GM13976 (cell line): ENCODE results near the gene ABHD14A.

Experiments used
- DNase-seq: peaks from one replicate; pipeline ENCODE4 v3.0.0; 2012; ENCODE audit warnings: low spot score
- CTCF ChIP-seq: IDR thresholded peaks from 2 replicates; pipeline ENCODE4 v1.5.1; 2012; ENCODE audit warnings: borderline replicate concordance, mild to moderate bottlenecking; ENCODE audit not compliant: insufficient read depth; ENCODE audit errors: extremely low read depth, missing control alignments, control extremely low read depth
- in situ Hi-C: fragments of 300-500 bp; cut with MboI; formaldehyde crosslinking; loops from one replicate; pipeline ENCODE4 v1.12.0; 2022; ENCODE audit warnings: low sequenced_read_pairs, mixed read lengths, inconsistent platforms; ENCODE audit not compliant: unreplicated experiment

The ABHD14A gene

GRCh38 chr3:52025453-52025852 is 50.6 kb downstream of the ABHD14A start:
- in situ Hi-C loops, result no loop called here
- no peak for DNase-seq

GRCh38 chr3:52026041-52026440 is 51.2 kb downstream of the ABHD14A start:
- no peak for DNase-seq
- TF ChIP-seq CTCF, result no peak
- in situ Hi-C loops, result no loop called here

More at GRCh38 chr3:52025453-52025852, 50.6 kb downstream of the ABHD14A start:
- TF ChIP-seq CTCF, result no peak

GRCh38 chr3:52028572-52028971 is 53.7 kb downstream of the ABHD14A start:
- DNase-seq, result no peak
- no peak for TF ChIP-seq CTCF
- in situ Hi-C loops, result no loop called here

- in situ Hi-C loops, result no loop called here
- TF ChIP-seq CTCF, result no peak
- DNase-seq, result no peak
Measured at GRCh38 chr3:52029053-52029452, 54.2 kb downstream of the ABHD14A start.

GRCh38 chr3:52029535-52029934 is 54.7 kb downstream of the ABHD14A start:
- in situ Hi-C loops, result no loop called here
- no peak for DNase-seq
- TF ChIP-seq CTCF, result no peak
